ENCODE data around the gene ABI2.
A peak's percentile ranks its signal among the peaks of the same experiment; 100 is the strongest.

Gene ABI2

DNA sequence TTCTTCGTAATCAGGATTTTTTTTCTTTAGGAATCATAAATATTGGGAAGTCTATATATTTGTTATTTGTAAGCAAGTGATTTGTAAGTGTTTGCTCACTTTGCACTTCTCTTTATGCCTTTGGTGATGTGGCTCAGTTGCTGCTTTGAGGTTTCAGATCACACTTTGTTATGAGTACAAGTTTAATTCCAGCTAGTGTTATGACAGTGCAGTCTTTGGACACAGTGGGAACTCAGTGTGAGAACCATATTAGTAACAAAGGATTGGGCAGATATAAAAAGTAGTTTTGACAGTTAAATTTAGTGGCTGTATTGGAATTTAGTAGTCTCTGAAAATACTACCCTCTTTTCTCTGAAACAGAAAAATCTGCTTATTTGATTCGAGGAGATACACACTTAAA, 67.7 kb downstream of the ABI2 start:
- no peaks in the 10 kb centered on the region for H3K4me1 ChIP-seq (ENCODE audit: insufficient read depth, low read length, poor library complexity, severe bottlenecking)
- H3K36me3 ChIP-seq (ENCODE audit: insufficient read depth, low read length), result peaks cover 45% of the 10 kb centered on the region
- H3F3A ChIP-seq (ENCODE audit: low read depth), result no peaks in the 10 kb centered on the region
- H3K9me2 ChIP-seq (replicated peaks; ENCODE audit: low read depth, low read length), result no peaks in the 10 kb centered on the region
- H2AFZ ChIP-seq (ENCODE audit: low read length), result no peak overlapping the region
- no peak overlapping the region for H3K4me3 ChIP-seq (ENCODE audit: low read length, poor library complexity, severe bottlenecking)
- no peaks in the 10 kb centered on the region for H3K27me3 ChIP-seq (ENCODE audit: insufficient read depth, low read length, poor library complexity, severe bottlenecking)
- TF ChIP-seq, protein P1, sequence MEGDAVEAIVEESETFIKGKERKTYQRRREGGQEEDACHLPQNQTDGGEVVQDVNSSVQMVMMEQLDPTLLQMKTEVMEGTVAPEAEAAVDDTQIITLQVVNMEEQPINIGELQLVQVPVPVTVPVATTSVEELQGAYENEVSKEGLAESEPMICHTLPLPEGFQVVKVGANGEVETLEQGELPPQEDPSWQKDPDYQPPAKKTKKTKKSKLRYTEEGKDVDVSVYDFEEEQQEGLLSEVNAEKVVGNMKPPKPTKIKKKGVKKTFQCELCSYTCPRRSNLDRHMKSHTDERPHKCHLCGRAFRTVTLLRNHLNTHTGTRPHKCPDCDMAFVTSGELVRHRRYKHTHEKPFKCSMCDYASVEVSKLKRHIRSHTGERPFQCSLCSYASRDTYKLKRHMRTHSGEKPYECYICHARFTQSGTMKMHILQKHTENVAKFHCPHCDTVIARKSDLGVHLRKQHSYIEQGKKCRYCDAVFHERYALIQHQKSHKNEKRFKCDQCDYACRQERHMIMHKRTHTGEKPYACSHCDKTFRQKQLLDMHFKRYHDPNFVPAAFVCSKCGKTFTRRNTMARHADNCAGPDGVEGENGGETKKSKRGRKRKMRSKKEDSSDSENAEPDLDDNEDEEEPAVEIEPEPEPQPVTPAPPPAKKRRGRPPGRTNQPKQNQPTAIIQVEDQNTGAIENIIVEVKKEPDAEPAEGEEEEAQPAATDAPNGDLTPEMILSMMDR (conservative IDR thresholded peaks at IDR 0.05; ENCODE audit: low read length), result no peak
- TF ChIP-seq EZH2phosphoT487 (IDR thresholded peaks at IDR 0.05; ENCODE audit: borderline replicate concordance), result no peak
- H3K79me2 ChIP-seq (ENCODE audit: insufficient read depth, low read length), result no peaks in the 10 kb centered on the region
- H3K9me3 ChIP-seq (ENCODE audit: insufficient read depth, low read depth, low read length), result no peaks in the 10 kb centered on the region; the same call in 1 of the 2 replicates
- H3K4me2 ChIP-seq (ENCODE audit: low read depth, low read length, poor library complexity, severe bottlenecking), result no peak overlapping the region
- H3K9ac ChIP-seq (ENCODE audit: low read depth, low read length, poor library complexity, severe bottlenecking), result no peak overlapping the region
- no peaks in the 10 kb centered on the region for H4K20me1 ChIP-seq (ENCODE audit: insufficient read depth, low read length, poor library complexity, severe bottlenecking)

DNA sequence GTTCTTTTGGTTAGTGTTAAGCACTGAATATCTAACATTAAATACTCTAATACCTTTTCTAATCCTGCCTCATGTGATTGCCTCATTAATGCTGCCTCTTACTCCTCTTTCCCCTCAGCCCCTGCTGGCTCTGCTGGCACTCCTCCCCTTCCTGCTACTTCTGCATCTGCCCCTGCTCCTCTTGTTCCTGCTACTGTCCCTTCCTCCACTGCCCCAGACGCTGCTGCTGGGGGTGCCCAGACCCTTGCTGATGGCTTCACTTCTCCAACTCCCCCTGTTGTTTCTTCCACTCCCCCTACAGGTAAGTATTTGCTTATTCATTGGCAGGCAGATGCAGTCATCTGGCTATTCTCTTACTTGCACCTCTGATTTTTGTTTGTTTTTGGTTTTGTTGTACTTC, 68.5 kb downstream of the ABI2 start:
- no peak overlapping the region for H3K4me3 ChIP-seq (ENCODE audit: low read length, poor library complexity, severe bottlenecking)
- TF ChIP-seq EZH2phosphoT487 (IDR thresholded peaks at IDR 0.05; ENCODE audit: borderline replicate concordance), result no peak
- TF ChIP-seq, protein P1 (conservative IDR thresholded peaks at IDR 0.05; ENCODE audit: low read length), result peak; percentile 46
- no peaks in the 10 kb centered on the region for H4K20me1 ChIP-seq (ENCODE audit: insufficient read depth, low read length, poor library complexity, severe bottlenecking)
- H3K9me2 ChIP-seq (replicated peaks; ENCODE audit: low read depth, low read length), result no peaks in the 10 kb centered on the region
- no peaks in the 10 kb centered on the region; the same call in 1 of the 2 replicates for H3K9me3 ChIP-seq (ENCODE audit: insufficient read depth, low read depth, low read length)
- no peak overlapping the region for H3K9ac ChIP-seq (ENCODE audit: low read depth, low read length, poor library complexity, severe bottlenecking)
- no peak overlapping the region for H2AFZ ChIP-seq (ENCODE audit: low read length)
- no peaks in the 10 kb centered on the region for H3K4me1 ChIP-seq (ENCODE audit: insufficient read depth, low read length, poor library complexity, severe bottlenecking)
- peaks cover 45% of the 10 kb centered on the region for H3K36me3 ChIP-seq (ENCODE audit: insufficient read depth, low read length)
- H3K4me2 ChIP-seq (ENCODE audit: low read depth, low read length, poor library complexity, severe bottlenecking), result no peak overlapping the region
- H3F3A ChIP-seq (ENCODE audit: low read depth), result no peaks in the 10 kb centered on the region
- H3K79me2 ChIP-seq (ENCODE audit: insufficient read depth, low read length), result no peaks in the 10 kb centered on the region
- no peaks in the 10 kb centered on the region for H3K27me3 ChIP-seq (ENCODE audit: insufficient read depth, low read length, poor library complexity, severe bottlenecking)

DNA sequence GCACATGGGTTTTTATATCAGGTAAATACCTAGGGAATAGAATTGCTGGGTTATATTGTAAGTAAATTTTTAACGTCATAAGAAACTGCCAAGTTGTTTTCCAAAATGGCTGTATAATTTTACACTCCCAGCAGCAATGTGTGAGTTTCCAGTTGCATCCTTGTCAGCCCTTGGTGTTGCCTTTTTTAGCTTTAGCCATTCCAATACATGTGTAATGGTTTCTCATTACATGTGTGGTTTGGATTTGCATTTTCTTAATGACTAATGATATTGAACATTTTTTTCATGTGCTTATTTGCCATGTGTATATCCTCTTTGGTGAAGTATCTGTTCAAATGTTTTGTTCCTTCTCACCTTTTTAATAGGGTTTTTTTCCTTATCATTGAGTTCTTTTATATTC, 70.8 kb downstream of the ABI2 start:
- Histone ChIP-seq H3K9me2 (replicated peaks; ENCODE audit: low read depth, low read length) (no peaks in the 10 kb centered on the region), H3F3A (ENCODE audit: low read depth) (no peaks in the 10 kb centered on the region), H3K4me1 (ENCODE audit: insufficient read depth, low read length, poor library complexity, severe bottlenecking) (no peaks in the 10 kb centered on the region), H3K9ac (ENCODE audit: low read depth, low read length, poor library complexity, severe bottlenecking) (no peak overlapping the region), H3K27me3 (ENCODE audit: insufficient read depth, low read length, poor library complexity, severe bottlenecking) (no peaks in the 10 kb centered on the region), H3K79me2 (ENCODE audit: insufficient read depth, low read length) (no peaks in the 10 kb centered on the region), H3K9me3 (ENCODE audit: insufficient read depth, low read depth, low read length) (no peaks in the 10 kb centered on the region; the same call in 1 of the 2 replicates), H2AFZ (ENCODE audit: low read length) (no peak overlapping the region), H4K20me1 (ENCODE audit: insufficient read depth, low read length, poor library complexity, severe bottlenecking) (no peaks in the 10 kb centered on the region), H3K4me2 (ENCODE audit: low read depth, low read length, poor library complexity, severe bottlenecking) (no peak overlapping the region), H3K36me3 (ENCODE audit: insufficient read depth, low read length) (peaks cover 52% of the 10 kb centered on the region), H3K4me3 (ENCODE audit: low read length, poor library complexity, severe bottlenecking) (no peak overlapping the region)
- TF ChIP-seq EZH2phosphoT487 (IDR thresholded peaks at IDR 0.05; ENCODE audit: borderline replicate concordance), result no peak
- TF ChIP-seq, protein P1 (conservative IDR thresholded peaks at IDR 0.05; ENCODE audit: low read length), result no peak

Data from Loucy (cell line).